GM21447 (cell line): ENCODE measurements around the gene SPTBN2.
A peak's percentile ranks its signal among the peaks of the same experiment; 100 is the strongest.

Experiments used
- ATAC-seq: cut with Tn5 transposase; IDR thresholded peaks from one replicate; pipeline ENCODE4 v1.9.1; 2021; ENCODE audit not compliant: unreplicated experiment

The SPTBN2 gene

GRCh38 chr11:66728693-66729385, at the start of gene SPTBN2:
Gene SPTBN2, minus strand, starts transcription at chr11:66729216. Its CDS starts 7,976 bp downstream, at chr11:66721240.
- no peak for ATAC-seq

- no peak for ATAC-seq
Measured at GRCh38 chr11:66768818-66769217, 39.8 kb upstream of the SPTBN2 start.

GRCh38 chr11:66768088-66768521, 39.1 kb upstream of the SPTBN2 start:
- ATAC-seq = no peak

- no peak for ATAC-seq
Measured at GRCh38 chr11:66767666-66768065, 38.6 kb upstream of the SPTBN2 start.

- ATAC-seq = no peak
Measured at GRCh38 chr11:66766681-66767080, 37.7 kb upstream of the SPTBN2 start.

- no peak for ATAC-seq
Measured at GRCh38 chr11:66762088-66762487, 33.1 kb upstream of the SPTBN2 start.

- no peak for ATAC-seq
Measured at GRCh38 chr11:66752148-66752547, 23.1 kb upstream of the SPTBN2 start.

- no peak for ATAC-seq
Measured at GRCh38 chr11:66749091-66749490, 20.1 kb upstream of the SPTBN2 start.

- no peak for ATAC-seq
Measured at GRCh38 chr11:66747480-66747879, 18.5 kb upstream of the SPTBN2 start.

- ATAC-seq = no peak
Measured at GRCh38 chr11:66745356-66746235, 16.6 kb upstream of the SPTBN2 start.

GRCh38 chr11:66744485-66745355, 15.7 kb upstream of the SPTBN2 start:
- ATAC-seq = peak; percentile 58

- no peak for ATAC-seq
Measured at GRCh38 chr11:66743271-66743968, 14.4 kb upstream of the SPTBN2 start.

- no peak for ATAC-seq
Measured at GRCh38 chr11:66741153-66741552, 12.1 kb upstream of the SPTBN2 start.

GRCh38 chr11:66739983-66740382, 11.0 kb upstream of the SPTBN2 start:
- ATAC-seq = no peak

- ATAC-seq = no peak
Measured at GRCh38 chr11:66734215-66734614, 5.2 kb upstream of the SPTBN2 start.

- no peak for ATAC-seq
Measured at GRCh38 chr11:66729447-66729846, 431 bp upstream of the SPTBN2 start.

GRCh38 chr11:66728038-66728692, 851 bp downstream of the SPTBN2 start:
- no peak for ATAC-seq

- no peak for ATAC-seq
Measured at GRCh38 chr11:66727282-66728037, 1.6 kb downstream of the SPTBN2 start.

GRCh38 chr11:66725647-66726046, 3.4 kb downstream of the SPTBN2 start:
- no peak for ATAC-seq
